HG03159 (cell line): ENCODE results near the gene BEST2.
"Not testable (repeated sequence)": the region's sequence is repeated elsewhere in the genome, so short reads cannot be mapped to it uniquely, and the experiment has no call there.

Experiments used
- ATAC-seq: cut with Tn5 transposase; IDR thresholded peaks from one replicate; pipeline ENCODE4 v1.9.1; 2021; ENCODE audit warnings: mild to moderate bottlenecking, moderate library complexity; ENCODE audit not compliant: unreplicated experiment

BEST2 gene

DNA sequence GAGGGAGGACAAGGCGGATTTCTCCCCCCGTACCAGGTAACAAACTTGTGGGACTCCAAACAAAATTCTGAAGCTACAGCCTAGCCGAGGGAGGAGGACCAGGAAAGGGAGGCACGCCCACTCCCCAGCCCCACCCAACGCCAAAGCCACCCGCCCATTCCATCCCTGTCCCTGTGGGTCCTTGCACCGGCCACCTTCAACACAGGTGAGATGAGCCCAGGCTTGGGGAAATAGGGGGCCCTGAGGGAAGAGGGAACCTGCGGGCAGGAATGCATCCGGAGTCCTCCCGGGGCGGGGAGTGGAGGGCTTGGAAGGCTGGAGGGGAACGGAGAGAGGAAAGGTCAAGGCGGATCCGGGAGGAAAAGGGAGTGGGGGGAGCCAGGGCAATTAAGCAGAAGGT is at the start of gene BEST2:
BEST2 (plus strand) TSS at position 157 of the 400 bp plus-strand sequence. CDS start 802 bp downstream, outside the sequence.
- ATAC-seq: no peak

DNA sequence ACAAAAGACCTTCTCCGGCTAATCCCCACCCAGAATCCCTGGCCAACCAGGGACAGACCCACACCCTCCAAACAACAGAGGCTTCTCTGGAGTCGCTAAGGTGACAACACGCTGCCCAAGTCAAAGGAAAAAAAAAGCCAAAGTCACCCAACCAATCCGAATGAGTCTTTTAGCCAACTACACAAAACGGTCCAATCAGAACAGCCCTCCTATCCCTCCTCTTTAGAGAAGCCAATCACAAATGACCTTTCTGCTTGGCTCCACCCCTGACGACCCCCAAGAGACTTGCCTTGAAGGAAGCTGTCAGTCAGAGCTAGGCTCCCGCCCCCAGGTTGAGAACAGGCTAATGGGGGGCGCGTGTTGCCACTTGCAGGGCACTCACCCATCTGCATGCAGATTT is 48.5 kb upstream of the BEST2 start:
- no peak for ATAC-seq

GRCh38 chr19:12705169-12705568 is 46.4 kb upstream of the BEST2 start:
- no peak for ATAC-seq

DNA sequence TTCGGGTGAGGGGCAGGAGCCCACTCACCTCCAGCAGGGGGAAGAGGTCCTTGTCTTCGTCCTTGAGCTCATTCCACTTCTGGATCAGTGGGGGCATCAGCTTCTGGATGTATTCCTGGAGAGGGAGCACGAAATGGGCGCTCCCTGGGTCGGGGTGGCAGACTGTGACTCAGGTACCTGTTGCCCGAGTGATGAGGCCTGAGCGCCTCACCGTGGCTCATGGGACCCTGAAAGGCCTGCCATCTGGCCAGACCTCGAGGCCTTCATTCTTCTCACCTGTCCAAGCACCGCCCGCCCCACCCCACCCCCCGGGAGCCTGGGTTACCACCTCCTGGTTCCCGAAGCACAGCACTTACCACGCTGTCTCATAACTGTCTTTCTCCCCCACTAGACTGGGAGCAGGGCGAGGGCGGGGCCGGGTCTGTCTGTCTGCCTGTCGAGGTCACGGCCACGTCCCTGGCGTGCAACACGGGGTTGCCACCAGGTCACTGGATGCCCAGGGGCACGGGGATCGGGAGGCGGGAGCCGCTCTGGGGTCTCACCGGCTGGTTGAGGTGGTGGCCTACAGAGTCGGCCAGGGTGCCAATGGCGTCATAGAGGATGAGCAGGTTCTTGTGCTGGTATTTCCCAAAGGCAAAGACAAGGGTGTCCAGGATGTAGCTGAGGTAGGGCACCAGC is 45.8 kb upstream of the BEST2 start:
- no peak for ATAC-seq

DNA sequence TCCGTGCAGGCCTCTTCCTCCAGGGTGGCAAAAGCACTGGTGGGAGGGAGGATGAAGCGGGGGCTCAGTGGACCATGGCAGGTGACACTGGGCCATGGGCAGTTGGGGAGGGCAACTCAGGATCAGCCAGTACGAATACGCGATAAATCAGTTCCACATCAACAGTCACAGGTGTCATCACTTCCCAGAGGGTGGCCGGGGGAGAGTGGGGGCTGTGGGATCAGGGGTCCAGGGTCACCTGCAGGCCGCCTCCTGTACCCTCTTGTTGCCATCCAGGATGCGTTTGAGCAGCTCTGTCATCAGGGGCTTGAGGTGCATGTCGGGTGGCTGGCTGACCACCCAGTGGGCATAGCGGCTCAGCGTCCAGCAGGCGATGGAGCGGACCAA is 45.3 kb upstream of the BEST2 start:
- no peak for ATAC-seq

- no peak for ATAC-seq
These were observed 43.0 kb upstream of the BEST2 start for GRCh38 chr19:12708641-12709040.

GRCh38 chr19:12711187-12711586 is 40.4 kb upstream of the BEST2 start:
- ATAC-seq: no peak

GRCh38 chr19:12712077-12712476 is 39.5 kb upstream of the BEST2 start:
- ATAC-seq: not testable (repeated sequence)

DNA sequence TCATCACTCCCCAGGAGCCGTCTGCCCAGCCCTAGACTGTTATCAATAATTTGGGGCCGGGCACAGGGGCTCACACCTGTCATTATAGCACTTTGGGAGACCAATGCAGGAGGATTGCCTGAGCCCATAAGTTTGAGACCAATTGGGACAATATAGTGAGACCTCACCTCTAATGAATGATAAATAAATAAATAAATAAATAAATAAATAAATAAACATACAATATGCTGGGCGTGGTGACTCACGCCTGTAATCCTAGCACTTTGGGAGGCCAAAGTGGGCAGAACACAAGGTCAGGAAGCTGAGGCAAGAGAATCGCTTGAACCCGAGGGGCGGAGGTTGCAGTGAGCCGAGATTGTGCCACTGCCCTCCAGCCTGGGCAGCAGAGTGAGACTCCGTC is 38.3 kb upstream of the BEST2 start:
- ATAC-seq: not testable (repeated sequence)

- no peak for ATAC-seq
These were observed 36.5 kb upstream of the BEST2 start for GRCh38 chr19:12715102-12715501.

- no peak for ATAC-seq
These were observed 35.7 kb upstream of the BEST2 start for GRCh38 chr19:12715929-12716328.

- ATAC-seq: no peak
These were observed 31.3 kb upstream of the BEST2 start for GRCh38 chr19:12720296-12720695.

DNA sequence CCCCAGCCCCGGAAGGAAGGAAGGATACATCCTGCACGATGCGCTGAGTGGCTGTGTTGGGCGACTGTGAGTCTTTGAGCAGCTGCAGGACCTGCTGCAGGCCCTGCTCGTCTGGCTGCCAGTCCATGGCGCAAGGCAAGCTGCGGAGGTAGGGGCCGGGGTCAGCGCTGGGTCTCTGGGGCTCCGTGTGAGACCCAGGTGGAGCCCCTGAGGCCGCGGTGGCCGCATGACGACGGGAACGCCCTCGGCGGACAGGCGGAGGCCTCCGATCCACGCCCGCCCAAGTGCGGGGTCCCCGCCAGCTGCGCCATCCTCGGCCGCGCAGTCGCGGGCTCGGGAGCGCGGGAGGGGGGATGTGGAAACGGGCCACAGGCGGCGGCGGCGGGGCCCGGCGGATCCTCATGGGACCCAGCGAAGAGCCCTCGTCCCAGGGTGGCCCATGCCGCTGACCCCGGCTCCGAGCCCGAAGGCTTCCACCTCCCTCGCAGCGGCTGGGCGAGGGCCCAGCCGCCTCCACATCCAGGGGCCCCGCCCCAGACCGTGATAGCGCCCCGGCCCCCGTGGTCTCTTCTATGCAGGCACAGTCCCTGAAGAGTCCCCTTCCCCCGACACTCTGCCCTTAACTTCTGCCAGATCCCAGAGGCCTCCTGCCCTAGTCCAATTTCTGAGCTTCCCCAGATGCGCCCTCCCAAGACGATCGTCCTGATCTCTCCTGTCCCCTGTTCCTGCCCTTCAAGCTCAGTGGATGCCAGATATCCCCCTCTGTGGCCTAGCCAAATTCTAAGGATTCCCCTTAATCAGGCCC is 30.5 kb upstream of the BEST2 start:
- no peak for ATAC-seq

DNA sequence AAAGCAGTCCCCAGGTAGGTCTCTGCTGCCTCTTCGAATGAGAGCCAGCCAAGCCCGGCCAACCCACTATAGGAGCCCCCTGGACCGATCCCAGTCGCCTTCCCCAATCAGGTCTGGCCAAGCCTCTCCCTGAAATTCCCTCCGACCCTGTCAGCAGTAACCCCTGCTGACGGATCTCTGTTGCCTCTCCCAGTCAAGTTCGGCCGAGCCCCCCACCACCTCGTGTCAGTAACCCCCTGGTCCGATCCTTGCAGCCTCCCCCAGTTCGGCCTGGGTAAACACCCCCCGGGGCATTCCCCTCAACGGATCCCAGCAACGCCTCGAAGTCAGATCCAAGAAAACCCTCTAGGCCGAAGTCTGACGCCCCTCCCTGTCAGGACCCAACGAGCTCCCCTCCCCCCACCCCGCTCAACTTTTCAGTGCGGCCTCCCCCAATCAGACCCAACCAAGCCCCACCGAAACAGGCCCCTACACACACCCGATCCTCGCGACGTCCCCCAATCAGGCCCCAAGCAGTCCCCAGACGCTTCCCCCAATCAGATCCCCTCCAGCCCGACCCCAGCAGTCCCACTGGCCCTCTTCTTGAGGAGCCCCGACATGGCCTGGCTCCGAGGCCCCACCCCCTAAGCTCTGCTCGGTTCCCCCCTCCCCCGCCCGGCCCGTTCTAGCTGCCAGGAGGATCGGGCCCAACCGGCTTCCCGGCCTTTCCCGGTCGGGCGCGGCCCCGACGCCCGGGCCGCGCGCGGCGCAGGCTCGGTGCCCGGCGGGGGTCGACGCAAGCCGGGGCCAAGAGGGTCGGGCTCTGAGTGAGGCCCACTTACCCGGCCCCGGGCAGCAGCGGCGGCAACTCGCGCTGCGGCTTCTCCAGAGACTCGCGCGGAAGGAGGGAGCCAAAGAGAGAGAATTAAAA is 29.7 kb upstream of the BEST2 start:
- ATAC-seq: peak; percentile 29

DNA sequence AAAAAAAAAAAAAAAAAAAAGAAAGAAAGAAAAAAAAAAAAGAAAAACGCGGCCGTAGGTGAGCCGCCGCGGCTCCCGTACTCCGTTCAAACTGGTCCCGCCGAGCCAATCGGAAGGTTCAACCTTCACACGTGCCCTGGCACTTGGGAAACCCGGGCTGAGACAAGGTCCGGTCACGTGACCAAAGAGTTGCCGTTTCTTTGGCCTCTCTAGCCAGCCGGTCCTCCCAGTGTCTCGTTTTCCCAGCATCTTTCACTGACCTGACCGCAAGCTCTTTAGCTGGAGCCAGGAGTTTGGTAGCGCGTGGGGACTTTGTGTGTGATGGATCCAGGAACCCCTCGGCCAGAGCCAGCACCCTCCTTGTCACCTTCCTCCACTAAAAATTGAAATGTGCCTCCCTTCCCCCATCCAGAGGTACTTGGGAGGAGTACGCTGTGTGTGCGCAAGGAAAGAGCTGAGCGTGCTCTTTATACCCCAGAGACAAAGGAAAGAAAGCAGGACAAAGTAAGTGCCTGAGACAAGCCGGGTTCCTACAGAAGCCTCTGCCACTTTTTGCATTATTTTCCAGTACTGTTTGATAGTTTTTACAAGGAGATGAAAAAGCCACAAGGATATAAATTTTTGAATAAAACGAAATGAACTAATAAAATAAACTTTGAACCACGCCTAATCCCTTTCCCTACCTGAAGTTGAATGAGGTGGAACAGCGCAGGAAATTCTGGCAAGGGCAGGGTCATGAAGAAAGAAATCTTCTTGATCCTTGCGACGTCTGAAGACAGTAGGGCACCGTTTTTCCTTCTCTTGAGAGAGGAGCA is 28.8 kb upstream of the BEST2 start:
- ATAC-seq: peak; percentile 81

DNA sequence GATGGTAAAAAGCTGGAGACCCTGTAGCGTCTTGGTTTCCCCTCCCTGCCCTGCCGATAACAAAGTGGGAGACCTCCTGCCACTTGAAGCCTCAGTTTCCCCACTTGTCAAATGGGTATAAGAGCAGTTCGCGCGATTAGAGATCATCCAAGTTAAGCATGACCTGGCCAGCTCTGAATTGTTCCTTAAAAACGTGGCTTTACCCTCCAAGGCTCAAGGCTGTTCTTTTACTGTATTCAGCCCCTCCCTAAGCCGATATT is 28.3 kb upstream of the BEST2 start:
- ATAC-seq: no peak

- ATAC-seq: no peak
These were observed 27.8 kb upstream of the BEST2 start, which contains the start of gene TNPO2 for GRCh38 chr19:12723641-12724426. Gene TNPO2, minus strand, starts transcription at chr19:12723932. Its CDS starts 2,955 bp downstream, at chr19:12720977.

DNA sequence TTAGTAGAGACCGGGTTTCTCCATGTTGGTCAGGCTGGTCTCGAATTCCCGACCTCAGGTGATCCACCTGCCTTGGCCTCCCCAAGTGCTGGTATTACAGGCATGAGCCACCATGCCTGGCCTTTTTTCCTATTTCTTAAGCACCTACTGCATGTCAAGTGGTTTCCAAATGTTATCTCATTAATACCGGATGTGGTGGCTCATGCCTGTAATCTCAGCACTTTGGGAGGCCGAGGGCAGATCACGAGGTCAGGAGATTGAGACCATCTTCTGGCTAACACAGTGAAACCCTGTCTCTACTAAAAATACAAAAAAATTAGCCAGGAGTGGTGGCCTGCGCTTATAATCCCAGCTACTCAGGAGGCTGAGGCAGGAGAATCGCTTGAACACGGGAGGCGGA is 26.0 kb upstream of the BEST2 start:
- ATAC-seq: not testable (repeated sequence)

GRCh38 chr19:12726988-12727316 is 24.6 kb upstream of the BEST2 start:
- ATAC-seq: no peak
